Neural cell (in vitro differentiated cells): ENCODE measurements around the gene EYS.

ENCODE experiments used
- EP300 ChIP-seq: fragments of 450-650 bp; conservative IDR thresholded peaks from 2 replicates; pipeline ENCODE4 v1.6.1; 2014; ENCODE audit warnings: antibody characterized with exemption, mild to moderate bottlenecking, moderate library complexity; ENCODE audit not compliant: poor library complexity, severe bottlenecking
- EZH2 ChIP-seq: fragments of 200-600, 300-800 bp; shearing (Covaris generic), sonication (generic); IDR thresholded peaks from 2 replicates; pipeline ENCODE4 v1.6.1; 2014; ENCODE audit warnings: antibody characterized with exemption, low read length, borderline replicate concordance, mild to moderate bottlenecking; ENCODE audit not compliant: insufficient read depth, poor library complexity, severe bottlenecking
- MXI1 ChIP-seq: fragments of 450-650 bp; conservative IDR thresholded peaks from 2 replicates; pipeline ENCODE4 v1.6.1; 2014; ENCODE audit warnings: antibody characterized with exemption, mild to moderate bottlenecking; ENCODE audit not compliant: poor library complexity, severe bottlenecking
- POLR2AphosphoS5 ChIP-seq: IDR thresholded peaks from 2 replicates; pipeline ENCODE4 v1.6.1; 2012
- RAD21 ChIP-seq: fragments of 450-650 bp; conservative IDR thresholded peaks from 2 replicates; pipeline ENCODE4 v1.6.1; 2014; ENCODE audit warnings: antibody characterized with exemption, mild to moderate bottlenecking, moderate library complexity
- TAF1 ChIP-seq: IDR thresholded peaks from 2 replicates; pipeline ENCODE4 v1.6.1; 2012; ENCODE audit warnings: low read depth
- TF ChIP-seq, protein P1 (sequence below): fragments of 450-650 bp; IDR thresholded peaks from 2 replicates; pipeline ENCODE4 v1.5.1; 2014; ENCODE audit warnings: antibody characterized with exemption, mild to moderate bottlenecking, moderate library complexity; ENCODE audit not compliant: poor library complexity, severe bottlenecking
- TF ChIP-seq, protein P2 (sequence below): IDR thresholded peaks from 2 replicates; pipeline ENCODE4 v1.6.1; 2012; ENCODE audit warnings: borderline replicate concordance

DNA sequence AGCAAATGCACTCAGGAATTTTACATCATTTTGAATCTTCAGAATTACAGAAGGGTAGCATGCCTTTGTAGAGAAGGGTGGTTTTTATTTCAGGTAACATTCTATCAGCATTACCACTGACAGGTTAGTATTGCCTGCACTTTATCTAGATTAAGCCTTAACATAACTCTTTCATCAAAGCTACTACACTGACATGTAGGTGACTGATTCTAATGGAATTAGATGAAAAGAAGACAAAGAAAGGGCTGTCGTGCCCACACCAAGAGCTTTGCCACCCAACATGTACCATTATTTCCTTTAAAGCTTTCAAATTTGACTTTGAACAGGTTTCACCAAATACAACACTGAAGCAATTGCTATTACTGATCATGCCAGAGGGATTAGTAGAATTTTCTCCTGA is 551.9 kb downstream of the EYS start:
- TF ChIP-seq, protein P1, sequence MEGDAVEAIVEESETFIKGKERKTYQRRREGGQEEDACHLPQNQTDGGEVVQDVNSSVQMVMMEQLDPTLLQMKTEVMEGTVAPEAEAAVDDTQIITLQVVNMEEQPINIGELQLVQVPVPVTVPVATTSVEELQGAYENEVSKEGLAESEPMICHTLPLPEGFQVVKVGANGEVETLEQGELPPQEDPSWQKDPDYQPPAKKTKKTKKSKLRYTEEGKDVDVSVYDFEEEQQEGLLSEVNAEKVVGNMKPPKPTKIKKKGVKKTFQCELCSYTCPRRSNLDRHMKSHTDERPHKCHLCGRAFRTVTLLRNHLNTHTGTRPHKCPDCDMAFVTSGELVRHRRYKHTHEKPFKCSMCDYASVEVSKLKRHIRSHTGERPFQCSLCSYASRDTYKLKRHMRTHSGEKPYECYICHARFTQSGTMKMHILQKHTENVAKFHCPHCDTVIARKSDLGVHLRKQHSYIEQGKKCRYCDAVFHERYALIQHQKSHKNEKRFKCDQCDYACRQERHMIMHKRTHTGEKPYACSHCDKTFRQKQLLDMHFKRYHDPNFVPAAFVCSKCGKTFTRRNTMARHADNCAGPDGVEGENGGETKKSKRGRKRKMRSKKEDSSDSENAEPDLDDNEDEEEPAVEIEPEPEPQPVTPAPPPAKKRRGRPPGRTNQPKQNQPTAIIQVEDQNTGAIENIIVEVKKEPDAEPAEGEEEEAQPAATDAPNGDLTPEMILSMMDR: no peak
- peak; percentile 28 for TF ChIP-seq RAD21
- TF ChIP-seq POLR2AphosphoS5: peak; percentile 70
- TF ChIP-seq EZH2: no peak
- TF ChIP-seq, protein P2, sequence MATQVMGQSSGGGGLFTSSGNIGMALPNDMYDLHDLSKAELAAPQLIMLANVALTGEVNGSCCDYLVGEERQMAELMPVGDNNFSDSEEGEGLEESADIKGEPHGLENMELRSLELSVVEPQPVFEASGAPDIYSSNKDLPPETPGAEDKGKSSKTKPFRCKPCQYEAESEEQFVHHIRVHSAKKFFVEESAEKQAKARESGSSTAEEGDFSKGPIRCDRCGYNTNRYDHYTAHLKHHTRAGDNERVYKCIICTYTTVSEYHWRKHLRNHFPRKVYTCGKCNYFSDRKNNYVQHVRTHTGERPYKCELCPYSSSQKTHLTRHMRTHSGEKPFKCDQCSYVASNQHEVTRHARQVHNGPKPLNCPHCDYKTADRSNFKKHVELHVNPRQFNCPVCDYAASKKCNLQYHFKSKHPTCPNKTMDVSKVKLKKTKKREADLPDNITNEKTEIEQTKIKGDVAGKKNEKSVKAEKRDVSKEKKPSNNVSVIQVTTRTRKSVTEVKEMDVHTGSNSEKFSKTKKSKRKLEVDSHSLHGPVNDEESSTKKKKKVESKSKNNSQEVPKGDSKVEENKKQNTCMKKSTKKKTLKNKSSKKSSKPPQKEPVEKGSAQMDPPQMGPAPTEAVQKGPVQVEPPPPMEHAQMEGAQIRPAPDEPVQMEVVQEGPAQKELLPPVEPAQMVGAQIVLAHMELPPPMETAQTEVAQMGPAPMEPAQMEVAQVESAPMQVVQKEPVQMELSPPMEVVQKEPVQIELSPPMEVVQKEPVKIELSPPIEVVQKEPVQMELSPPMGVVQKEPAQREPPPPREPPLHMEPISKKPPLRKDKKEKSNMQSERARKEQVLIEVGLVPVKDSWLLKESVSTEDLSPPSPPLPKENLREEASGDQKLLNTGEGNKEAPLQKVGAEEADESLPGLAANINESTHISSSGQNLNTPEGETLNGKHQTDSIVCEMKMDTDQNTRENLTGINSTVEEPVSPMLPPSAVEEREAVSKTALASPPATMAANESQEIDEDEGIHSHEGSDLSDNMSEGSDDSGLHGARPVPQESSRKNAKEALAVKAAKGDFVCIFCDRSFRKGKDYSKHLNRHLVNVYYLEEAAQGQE: peak; percentile 52
- peak; percentile 89 for TF ChIP-seq EP300
- TF ChIP-seq TAF1: no peak
- no peak for TF ChIP-seq MXI1
